Small intestine (tissue), 7 donors: ENCODE data around the gene TBCE. TPM values are rescaled to one million over a fixed set of nuclear protein-coding genes. Genes with fewer than 3 reads are reported as not detected.

Source experiments
- DNase-seq, 2 donors: peaks; one replicate each; pipeline versions ENCODE4 v3.0.0 to v3.0.0-alpha.2; 2013
- FAIRE-seq: peaks from 2 replicates; lab custom pipeline; 2012; peaks lifted over from hg19 to GRCh38; lab: Jason Lieb, UNC
- H3K27ac ChIP-seq, 3 donors: one replicate each; pipeline ENCODE4 v1.5.1; 2013; ENCODE audit warnings: low read length in 2 of 3, mild to moderate bottlenecking in 2 of 3, control low read depth in 1 of 3, inconsistent platforms in 1 of 3, low read depth in 1 of 3, moderate library complexity in 1 of 3
- H3K27me3 ChIP-seq, 3 donors: one replicate each; pipeline ENCODE4 v1.6.1; 2013; ENCODE audit warnings: low read length in 3 of 3, inconsistent platforms in 1 of 3; ENCODE audit not compliant: control insufficient read depth in 3 of 3, insufficient read depth in 3 of 3
- H3K36me3 ChIP-seq, 3 donors: one replicate each; pipeline ENCODE4 v1.6.1; 2013; ENCODE audit warnings: low read length in 3 of 3, inconsistent platforms in 1 of 3, low read depth in 1 of 3, mild to moderate bottlenecking in 1 of 3, moderate library complexity in 1 of 3; ENCODE audit not compliant: control insufficient read depth in 3 of 3, insufficient read depth in 2 of 3
- H3K4me1 ChIP-seq, 3 donors: one replicate each; pipeline ENCODE4 v1.6.1; 2013; ENCODE audit warnings: low read length in 2 of 3, inconsistent platforms in 1 of 3, low read depth in 1 of 3, mild to moderate bottlenecking in 1 of 3, moderate library complexity in 1 of 3; ENCODE audit not compliant: control insufficient read depth in 3 of 3, insufficient read depth in 2 of 3
- H3K4me3 ChIP-seq, 3 donors: one replicate each; pipeline ENCODE4 v1.5.1; 2013; ENCODE audit warnings: low read length in 3 of 3, control low read depth in 1 of 3, inconsistent platforms in 1 of 3, low read depth in 1 of 3, mild to moderate bottlenecking in 1 of 3, moderate library complexity in 1 of 3
- H3K9me3 ChIP-seq, 2 donors: one replicate each; pipeline ENCODE4 v1.6.1; 2013; ENCODE audit warnings: low read depth in 1 of 2, low read length in 1 of 2; ENCODE audit not compliant: control insufficient read depth in 2 of 2, insufficient read depth in 1 of 2
- WGBS, 3 donors: extraction: QIAGEN DNeasy Blood & Tissue Kit; methylation state at CpG; one replicate each; pipeline ENCODE4 v1.1.7; 2013; 5-methylcytosine and 5-hydroxymethylcytosine counted together
- polyA plus RNA-seq, 4 donors: library from polyadenylated mRNA; stranded (reverse) in 3 of 4; unstranded in 1 of 4; fragments of 200-250 nt in 3 of 4; fragments of 120-200 nt in 1 of 4; gene quantifications; one replicate each; pipeline versions ENCODE4 v1.2.1 to v1.2.3, GENCODE V29; 2013
- donor health status: healthy with polysubstance abuse.
- donor health status: control.
- donor health status: control.
- donor health status: Bipolar disorder and iron deficiency.
- donor health status: healthy.

Gene TBCE
- polyA plus RNA-seq, 4 donors: 14.7 to 40.9 (median 22.1) TPM

GRCh38 chr1:235407419-235407818 is 40.2 kb downstream of the TBCE start:
- peaks cover 0 to 8% (median 0%) of the 10 kb centered on the region in 3 donors for H3K36me3 ChIP-seq
- FAIRE-seq (no peak), DNase-seq (no peak)
- H3K27me3 ChIP-seq: no peaks in the 10 kb centered on the region
- no peak overlapping the region for H3K4me3 ChIP-seq
- H3K4me1 ChIP-seq: peaks cover 0 to 8% (median 2%) of the 10 kb centered on the region in 3 donors
- H3K27ac ChIP-seq: no peak overlapping the region
- 38 to 68% (median 44%) methylated on average over 5 of the region's 5 CpGs for WGBS, 3 donors
- H3K9me3 ChIP-seq: no peaks in the 10 kb centered on the region

GRCh38 chr1:235408503-235408960 is 41.3 kb downstream of the TBCE start:
- Histone ChIP-seq H3K27me3 (no peaks in the 10 kb centered on the region), H3K9me3 (no peaks in the 10 kb centered on the region), H3K36me3 (no peaks in the 10 kb centered on the region), H3K4me1 (peaks cover 0 to 8% (median 2%) of the 10 kb centered on the region in 3 donors), H3K27ac (peak overlapping the region in 2 of 3 donors; percentile 17 to 19), H3K4me3 (no peak overlapping the region)
- peak; percentile 39 to 61 for DNase-seq
- FAIRE-seq: no peak
- 17 to 69% (median 25%) methylated on average over 3 of the region's 3 CpGs for WGBS, 3 donors

GRCh38 chr1:235409042-235409820 is 42.0 kb downstream of the TBCE start:
- FAIRE-seq: no peak
- no peaks in the 10 kb centered on the region for H3K36me3 ChIP-seq
- no peak overlapping the region for H3K4me3 ChIP-seq
- no peaks in the 10 kb centered on the region for H3K9me3 ChIP-seq
- H3K4me1 ChIP-seq: peaks cover 0 to 8% (median 2%) of the 10 kb centered on the region in 3 donors
- DNase-seq: peak; percentile 50 to 82
- H3K27me3 ChIP-seq: no peaks in the 10 kb centered on the region
- WGBS, 3 donors: 23 to 60% (median 36%) methylated on average over 7 of the region's 7 CpGs
- no peak overlapping the region for H3K27ac ChIP-seq

GRCh38 chr1:235410467-235410866 is 43.2 kb downstream of the TBCE start:
- Histone ChIP-seq H3K4me1 (peaks cover 0 to 8% (median 2%) of the 10 kb centered on the region in 3 donors), H3K27ac (no peak overlapping the region), H3K9me3 (no peaks in the 10 kb centered on the region), H3K36me3 (peaks cover 0 to 4% (median 0%) of the 10 kb centered on the region in 3 donors), H3K4me3 (no peak overlapping the region), H3K27me3 (no peaks in the 10 kb centered on the region)
- no peak for DNase-seq
- WGBS, 3 donors: 88 to 92% (median 90%) methylated on average over 5 of the region's 5 CpGs
- no peak for FAIRE-seq

- DNase-seq (peak; percentile 53 to 92), FAIRE-seq (no peak)
- no peak overlapping the region for H3K27ac ChIP-seq
- H3K4me1 ChIP-seq: peaks cover 0 to 8% (median 2%) of the 10 kb centered on the region in 3 donors
- H3K9me3 ChIP-seq: no peaks in the 10 kb centered on the region
- WGBS, 3 donors: 40 to 83% (median 43%) methylated on average over 3 to 4 of the region's 5 CpGs
- H3K27me3 ChIP-seq: no peaks in the 10 kb centered on the region
- H3K4me3 ChIP-seq: no peak overlapping the region
- H3K36me3 ChIP-seq: peaks cover 0 to 4% (median 0%) of the 10 kb centered on the region in 3 donors
Observed at GRCh38 chr1:235411489-235412486, 44.6 kb downstream of the TBCE start.

- FAIRE-seq: no peak
- Histone ChIP-seq H3K27me3 (no peaks in the 10 kb centered on the region), H3K27ac (no peak overlapping the region), H3K4me1 (peaks cover 0 to 2% (median 0%) of the 10 kb centered on the region in 3 donors), H3K9me3 (no peaks in the 10 kb centered on the region), H3K36me3 (peaks cover 0 to 10% (median 0%) of the 10 kb centered on the region in 3 donors), H3K4me3 (no peak overlapping the region)
- DNase-seq: peak; percentile 63 to 71
- WGBS, 3 donors: 81 to 82% (median 81%) methylated on average over 7 of the region's 7 CpGs
Observed at GRCh38 chr1:235415008-235415904, 48.0 kb downstream of the TBCE start.

- H3K27me3 ChIP-seq: no peaks in the 10 kb centered on the region
- H3K36me3 ChIP-seq: peaks cover 0 to 10% (median 0%) of the 10 kb centered on the region in 3 donors
- no peak overlapping the region for H3K27ac ChIP-seq
- no peaks in the 10 kb centered on the region for H3K9me3 ChIP-seq
- H3K4me3 ChIP-seq: no peak overlapping the region
- 83 to 96% (median 92%) methylated on average over 1 of the region's 1 CpG for WGBS, 3 donors
- no peaks in the 10 kb centered on the region for H3K4me1 ChIP-seq
- DNase-seq (no peak), FAIRE-seq (no peak)
Observed at GRCh38 chr1:235416662-235417049, 49.4 kb downstream of the TBCE start.
